Measurements from ENCODE around the gene POLR2F.

POLR2F gene

DNA sequence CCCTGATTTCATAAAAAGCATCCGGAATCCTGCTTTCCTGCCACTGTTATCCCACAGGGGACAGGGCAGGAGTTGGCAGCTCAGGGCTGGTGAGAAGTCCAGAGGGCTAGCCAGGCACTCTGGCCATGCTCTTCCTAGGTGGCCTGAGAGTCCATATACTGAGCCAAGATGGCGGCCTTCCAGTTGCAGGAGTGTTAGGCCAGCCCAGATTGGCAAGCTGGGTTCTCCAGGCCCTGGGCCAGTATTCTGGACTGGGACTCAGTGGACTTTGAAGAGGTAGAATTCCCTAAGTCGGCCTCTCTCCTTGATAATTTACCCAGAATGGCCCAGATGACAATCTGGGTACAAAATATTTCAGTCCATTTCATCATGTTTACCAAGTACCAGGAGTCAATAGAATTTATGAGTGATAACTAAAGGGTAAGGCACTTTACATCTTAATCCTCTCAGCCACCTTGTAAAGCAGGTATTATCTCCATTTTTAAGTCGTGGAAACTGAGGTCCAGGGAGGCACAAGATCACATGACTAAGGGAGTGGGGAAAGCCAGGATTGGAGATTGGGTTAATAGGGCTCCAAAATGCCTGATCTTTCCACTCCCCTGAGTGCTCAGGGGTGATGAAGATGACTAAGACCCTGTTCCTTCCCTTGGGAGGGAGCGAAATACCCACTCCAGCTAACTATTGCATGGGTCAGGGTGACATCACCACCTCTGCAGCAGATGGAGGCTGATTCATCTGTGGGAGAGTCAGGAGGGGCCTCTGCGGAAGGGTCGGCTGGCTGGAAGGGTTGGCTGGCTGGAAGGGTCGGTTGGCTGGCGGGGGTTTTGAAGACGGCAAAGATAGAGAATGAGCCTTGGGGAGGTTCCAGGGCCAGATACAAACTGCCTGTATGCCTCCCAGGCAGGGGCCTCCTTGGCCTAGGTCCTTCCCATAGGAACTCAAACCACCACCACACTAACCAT, 48.6 kb upstream of the POLR2F start (continued):
- TF ChIP-seq, protein P1, sequence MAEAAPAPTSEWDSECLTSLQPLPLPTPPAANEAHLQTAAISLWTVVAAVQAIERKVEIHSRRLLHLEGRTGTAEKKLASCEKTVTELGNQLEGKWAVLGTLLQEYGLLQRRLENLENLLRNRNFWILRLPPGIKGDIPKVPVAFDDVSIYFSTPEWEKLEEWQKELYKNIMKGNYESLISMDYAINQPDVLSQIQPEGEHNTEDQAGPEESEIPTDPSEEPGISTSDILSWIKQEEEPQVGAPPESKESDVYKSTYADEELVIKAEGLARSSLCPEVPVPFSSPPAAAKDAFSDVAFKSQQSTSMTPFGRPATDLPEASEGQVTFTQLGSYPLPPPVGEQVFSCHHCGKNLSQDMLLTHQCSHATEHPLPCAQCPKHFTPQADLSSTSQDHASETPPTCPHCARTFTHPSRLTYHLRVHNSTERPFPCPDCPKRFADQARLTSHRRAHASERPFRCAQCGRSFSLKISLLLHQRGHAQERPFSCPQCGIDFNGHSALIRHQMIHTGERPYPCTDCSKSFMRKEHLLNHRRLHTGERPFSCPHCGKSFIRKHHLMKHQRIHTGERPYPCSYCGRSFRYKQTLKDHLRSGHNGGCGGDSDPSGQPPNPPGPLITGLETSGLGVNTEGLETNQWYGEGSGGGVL (tag by site-specific recombination; IDR thresholded peaks at IDR 0.05), result peak; percentile 88
- TF ChIP-seq ZNF112 (tag by site-specific recombination; IDR thresholded peaks at IDR 0.05) (no peak), WT1 (tag by site-specific recombination; IDR thresholded peaks at IDR 0.05) (peak; percentile 74), ZNF791 (tag by site-specific recombination; IDR thresholded peaks at IDR 0.05) (no peak), ZNF571 (tag by site-specific recombination; IDR thresholded peaks at IDR 0.05) (no peak), ZNF776 (tag by site-specific recombination; IDR thresholded peaks at IDR 0.05; ENCODE audit: borderline replicate concordance) (no peak), ZNF549 (tag by site-specific recombination; IDR thresholded peaks at IDR 0.05) (no peak), ZNF394 (tag by site-specific recombination; IDR thresholded peaks at IDR 0.05; ENCODE audit: borderline replicate concordance) (peak; percentile 66), ZNF473 (tag by site-specific recombination; IDR thresholded peaks at IDR 0.05) (no peak), ZNF654 (tag by site-specific recombination; IDR thresholded peaks at IDR 0.05; ENCODE audit: low read depth) (no peak), ZNF624 (tag by site-specific recombination; IDR thresholded peaks at IDR 0.05) (no peak), ZNF404 (tag by site-specific recombination; IDR thresholded peaks at IDR 0.05) (no peak), ZNF768 (tag by site-specific recombination; IDR thresholded peaks at IDR 0.05) (no peak), ZNF555 (tag by site-specific recombination; conservative IDR thresholded peaks at IDR 0.05) (no peak), ZNF433 (tag by site-specific recombination; IDR thresholded peaks at IDR 0.05; ENCODE audit: low read depth) (no peak), GFI1B (tag by site-specific recombination; IDR thresholded peaks at IDR 0.05) (no peak), MZF1 (tag by site-specific recombination; IDR thresholded peaks at IDR 0.05; ENCODE audit: borderline replicate concordance) (no peak), ZNF114 (tag by site-specific recombination; IDR thresholded peaks at IDR 0.05) (no peak), ZNF792 (tag by site-specific recombination; IDR thresholded peaks at IDR 0.05) (no peak; the same call in 1 of the 2 replicates), SP3 (tag by site-specific recombination; IDR thresholded peaks at IDR 0.05) (peak; percentile 33), TCF7L2 (IDR thresholded peaks at IDR 0.05; ENCODE audit: borderline replicate concordance, low read depth, low read length) (no peak), BCL11B (tag by site-specific recombination; IDR thresholded peaks at IDR 0.05; ENCODE audit: low read depth) (no peak), ZNF24 (tag by site-specific recombination; IDR thresholded peaks at IDR 0.05) (peak; percentile 93), ZNF596 (tag by site-specific recombination; IDR thresholded peaks at IDR 0.05) (no peak)
- TF ChIP-seq, protein P2, sequence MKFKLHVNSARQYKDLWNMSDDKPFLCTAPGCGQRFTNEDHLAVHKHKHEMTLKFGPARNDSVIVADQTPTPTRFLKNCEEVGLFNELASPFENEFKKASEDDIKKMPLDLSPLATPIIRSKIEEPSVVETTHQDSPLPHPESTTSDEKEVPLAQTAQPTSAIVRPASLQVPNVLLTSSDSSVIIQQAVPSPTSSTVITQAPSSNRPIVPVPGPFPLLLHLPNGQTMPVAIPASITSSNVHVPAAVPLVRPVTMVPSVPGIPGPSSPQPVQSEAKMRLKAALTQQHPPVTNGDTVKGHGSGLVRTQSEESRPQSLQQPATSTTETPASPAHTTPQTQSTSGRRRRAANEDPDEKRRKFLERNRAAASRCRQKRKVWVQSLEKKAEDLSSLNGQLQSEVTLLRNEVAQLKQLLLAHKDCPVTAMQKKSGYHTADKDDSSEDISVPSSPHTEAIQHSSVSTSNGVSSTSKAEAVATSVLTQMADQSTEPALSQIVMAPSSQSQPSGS (tag by site-specific recombination; IDR thresholded peaks at IDR 0.05; ENCODE audit: low read depth), result peak; percentile 98
- TF ChIP-seq, protein P3, sequence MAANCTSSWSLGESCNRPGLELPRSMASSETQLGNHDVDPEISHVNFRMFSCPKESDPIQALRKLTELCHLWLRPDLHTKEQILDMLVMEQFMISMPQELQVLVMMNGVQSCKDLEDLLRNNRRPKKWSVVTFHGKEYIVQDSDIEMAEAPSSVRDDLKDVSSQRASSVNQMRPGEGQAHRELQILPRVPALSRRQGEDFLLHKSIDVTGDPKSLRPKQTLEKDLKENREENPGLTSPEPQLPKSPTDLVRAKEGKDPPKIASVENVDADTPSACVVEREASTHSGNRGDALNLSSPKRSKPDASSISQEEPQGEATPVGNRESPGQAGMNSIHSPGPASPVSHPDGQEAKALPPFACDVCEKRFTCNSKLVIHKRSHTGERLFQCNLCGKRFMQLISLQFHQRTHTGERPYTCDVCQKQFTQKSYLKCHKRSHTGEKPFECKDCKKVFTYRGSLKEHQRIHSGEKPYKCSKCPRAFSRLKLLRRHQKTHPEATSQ (tag by site-specific recombination; IDR thresholded peaks at IDR 0.05), result no peak; the same call in 1 of the 2 replicates
- TF ChIP-seq, protein P4, sequence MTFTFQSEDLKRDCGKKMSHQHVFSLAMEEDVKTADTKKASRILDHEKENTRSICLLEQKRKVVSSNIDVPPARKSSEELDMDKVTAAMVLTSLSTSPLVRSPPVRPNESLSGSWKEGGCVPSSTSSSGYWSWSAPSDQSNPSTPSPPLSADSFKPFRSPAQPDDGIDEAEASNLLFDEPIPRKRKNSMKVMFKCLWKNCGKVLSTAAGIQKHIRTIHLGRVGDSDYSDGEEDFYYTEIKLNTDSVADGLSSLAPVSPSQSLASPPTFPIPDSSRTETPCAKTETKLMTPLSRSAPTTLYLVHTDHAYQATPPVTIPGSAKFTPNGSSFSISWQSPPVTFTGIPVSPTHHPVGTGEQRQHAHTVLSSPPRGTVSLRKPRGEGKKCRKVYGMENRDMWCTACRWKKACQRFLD (tag by site-specific recombination; IDR thresholded peaks at IDR 0.05), result no peak
- TF ChIP-seq, protein P5, sequence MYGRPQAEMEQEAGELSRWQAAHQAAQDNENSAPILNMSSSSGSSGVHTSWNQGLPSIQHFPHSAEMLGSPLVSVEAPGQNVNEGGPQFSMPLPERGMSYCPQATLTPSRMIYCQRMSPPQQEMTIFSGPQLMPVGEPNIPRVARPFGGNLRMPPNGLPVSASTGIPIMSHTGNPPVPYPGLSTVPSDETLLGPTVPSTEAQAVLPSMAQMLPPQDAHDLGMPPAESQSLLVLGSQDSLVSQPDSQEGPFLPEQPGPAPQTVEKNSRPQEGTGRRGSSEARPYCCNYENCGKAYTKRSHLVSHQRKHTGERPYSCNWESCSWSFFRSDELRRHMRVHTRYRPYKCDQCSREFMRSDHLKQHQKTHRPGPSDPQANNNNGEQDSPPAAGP (tag by site-specific recombination; IDR thresholded peaks at IDR 0.05), result peak; percentile 99
- TF ChIP-seq, protein P6, sequence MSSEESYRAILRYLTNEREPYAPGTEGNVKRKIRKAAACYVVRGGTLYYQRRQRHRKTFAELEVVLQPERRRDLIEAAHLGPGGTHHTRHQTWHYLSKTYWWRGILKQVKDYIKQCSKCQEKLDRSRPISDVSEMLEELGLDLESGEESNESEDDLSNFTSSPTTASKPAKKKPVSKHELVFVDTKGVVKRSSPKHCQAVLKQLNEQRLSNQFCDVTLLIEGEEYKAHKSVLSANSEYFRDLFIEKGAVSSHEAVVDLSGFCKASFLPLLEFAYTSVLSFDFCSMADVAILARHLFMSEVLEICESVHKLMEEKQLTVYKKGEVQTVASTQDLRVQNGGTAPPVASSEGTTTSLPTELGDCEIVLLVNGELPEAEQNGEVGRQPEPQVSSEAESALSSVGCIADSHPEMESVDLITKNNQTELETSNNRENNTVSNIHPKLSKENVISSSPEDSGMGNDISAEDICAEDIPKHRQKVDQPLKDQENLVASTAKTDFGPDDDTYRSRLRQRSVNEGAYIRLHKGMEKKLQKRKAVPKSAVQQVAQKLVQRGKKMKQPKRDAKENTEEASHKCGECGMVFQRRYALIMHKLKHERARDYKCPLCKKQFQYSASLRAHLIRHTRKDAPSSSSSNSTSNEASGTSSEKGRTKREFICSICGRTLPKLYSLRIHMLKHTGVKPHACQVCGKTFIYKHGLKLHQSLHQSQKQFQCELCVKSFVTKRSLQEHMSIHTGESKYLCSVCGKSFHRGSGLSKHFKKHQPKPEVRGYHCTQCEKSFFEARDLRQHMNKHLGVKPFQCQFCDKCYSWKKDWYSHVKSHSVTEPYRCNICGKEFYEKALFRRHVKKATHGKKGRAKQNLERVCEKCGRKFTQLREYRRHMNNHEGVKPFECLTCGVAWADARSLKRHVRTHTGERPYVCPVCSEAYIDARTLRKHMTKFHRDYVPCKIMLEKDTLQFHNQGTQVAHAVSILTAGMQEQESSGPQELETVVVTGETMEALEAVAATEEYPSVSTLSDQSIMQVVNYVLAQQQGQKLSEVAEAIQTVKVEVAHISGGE (tag by site-specific recombination; conservative IDR thresholded peaks at IDR 0.05; ENCODE audit: low read depth), result no peak
